Epidermal melanocyte (primary cell): ENCODE data around the gene WASHC3.

Source experiments
- DNase-seq: peaks from one replicate; pipeline ENCODE4 v3.0.0; 2011; ENCODE audit warnings: low spot score; ENCODE audit not compliant: insufficient read length

Gene WASHC3

GRCh38 chr12:101968770-101969169, 93.0 kb downstream of the WASHC3 start:
- DNase-seq, result no peak

GRCh38 chr12:101967506-101967905, 94.3 kb downstream of the WASHC3 start:
- no peak for DNase-seq

GRCh38 chr12:101966496-101966895, 95.3 kb downstream of the WASHC3 start:
- DNase-seq, result no peak

- no peak for DNase-seq
These were observed 98.1 kb downstream of the WASHC3 start for GRCh38 chr12:101963697-101964096.
